ENCODE measurements around the gene MEGF6.

Gene MEGF6

DNA sequence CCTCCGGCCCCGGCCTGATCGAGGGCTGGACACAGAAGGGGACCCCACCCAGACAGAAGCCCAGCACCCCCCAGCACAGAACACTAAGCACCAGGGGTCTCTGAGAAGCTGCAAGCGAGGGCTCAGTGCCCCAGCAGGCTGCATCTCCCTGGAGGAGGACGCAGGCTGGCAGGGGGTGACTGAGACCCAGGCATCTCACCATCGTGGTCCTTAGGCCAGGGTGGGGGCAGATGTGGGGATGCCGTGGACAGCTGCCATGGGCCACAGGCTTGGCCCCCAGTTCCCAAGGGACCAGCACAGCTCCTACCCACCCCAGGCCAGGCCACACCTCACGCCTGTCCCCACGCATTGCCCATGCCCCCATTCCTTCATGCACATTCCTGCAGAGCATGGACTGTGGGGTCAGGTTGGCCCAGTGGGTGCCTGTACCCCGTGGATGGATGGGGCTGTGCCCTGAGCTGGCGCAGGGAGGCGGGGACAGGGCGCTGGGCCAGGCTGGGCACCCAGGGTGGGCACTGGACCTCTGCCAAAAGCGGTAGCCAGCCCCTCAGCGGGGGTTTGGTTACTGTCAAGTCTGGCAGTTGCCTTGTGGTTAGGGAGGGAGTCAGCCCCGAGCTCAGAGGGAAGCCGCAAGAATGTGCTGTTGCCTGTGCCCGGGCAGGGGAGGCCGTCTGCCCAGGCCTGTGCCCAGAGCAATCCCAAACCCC is 95.4 kb downstream of the MEGF6 start:
- H3K4me3 Mint-ChIP-seq: no peak overlapping the region
- no peaks in the 10 kb centered on the region for H3K27me3 Mint-ChIP-seq (ENCODE audit: low read depth)
- no peaks in the 10 kb centered on the region for H3K9me3 Mint-ChIP-seq
- DNase-seq (ENCODE audit: low spot score): no peak
- no peaks in the 10 kb centered on the region for H3K4me1 Mint-ChIP-seq (ENCODE audit: low read depth)
- no peak overlapping the region for H3K27ac Mint-ChIP-seq
- H3K36me3 Mint-ChIP-seq (ENCODE audit: low read depth): no peaks in the 10 kb centered on the region

DNA sequence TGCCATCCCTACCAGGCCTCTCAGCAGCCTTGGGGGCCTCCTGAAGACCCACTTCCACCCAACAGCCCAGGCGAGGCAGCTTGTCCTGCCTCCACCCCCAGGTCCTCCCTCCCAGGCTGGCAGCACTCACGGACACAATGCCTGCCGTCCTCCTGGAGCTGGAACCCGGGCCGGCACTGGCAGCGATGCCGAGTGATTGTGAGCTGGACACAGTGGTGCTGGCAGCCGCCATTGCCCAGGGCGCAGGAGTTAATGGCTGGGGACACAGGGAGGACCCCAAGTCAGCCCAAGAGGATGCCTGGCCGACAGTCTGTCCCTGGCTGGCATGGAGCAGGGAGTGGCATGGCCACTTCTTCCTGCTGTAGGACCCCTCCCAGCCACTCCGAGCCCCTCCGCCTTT is 96.0 kb downstream of the MEGF6 start:
- no peaks in the 10 kb centered on the region for H3K9me3 Mint-ChIP-seq
- no peak for DNase-seq (ENCODE audit: low spot score)
- H3K27me3 Mint-ChIP-seq (ENCODE audit: low read depth): no peaks in the 10 kb centered on the region
- no peak overlapping the region for H3K4me3 Mint-ChIP-seq
- H3K4me1 Mint-ChIP-seq (ENCODE audit: low read depth): no peaks in the 10 kb centered on the region
- H3K36me3 Mint-ChIP-seq (ENCODE audit: low read depth): no peaks in the 10 kb centered on the region
- H3K27ac Mint-ChIP-seq: no peak overlapping the region

DNA sequence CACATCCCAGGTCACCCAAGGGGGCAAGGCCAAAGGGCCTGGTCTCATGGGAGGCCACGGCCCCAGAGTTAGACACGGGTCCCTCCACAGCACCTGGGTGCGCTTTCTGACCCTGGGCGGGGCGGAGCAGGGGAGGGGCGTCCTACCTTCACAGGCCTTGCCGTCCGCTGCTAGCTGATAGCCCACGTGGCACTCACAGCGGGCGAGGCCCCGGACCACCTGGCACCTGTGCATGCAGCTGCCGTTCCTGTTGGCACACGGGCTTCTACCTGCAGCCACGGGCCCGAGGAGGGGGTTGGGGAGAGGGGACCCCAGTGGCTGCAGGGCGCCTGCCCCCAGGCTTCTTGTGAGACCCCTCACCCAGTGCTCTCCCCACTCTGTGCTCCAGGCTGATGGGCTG is 96.9 kb downstream of the MEGF6 start:
- no peak overlapping the region for H3K4me3 Mint-ChIP-seq
- no peak overlapping the region for H3K27ac Mint-ChIP-seq
- no peak for DNase-seq (ENCODE audit: low spot score)
- H3K9me3 Mint-ChIP-seq: no peaks in the 10 kb centered on the region
- no peaks in the 10 kb centered on the region for H3K36me3 Mint-ChIP-seq (ENCODE audit: low read depth)
- H3K27me3 Mint-ChIP-seq (ENCODE audit: low read depth): no peaks in the 10 kb centered on the region
- H3K4me1 Mint-ChIP-seq (ENCODE audit: low read depth): no peaks in the 10 kb centered on the region

DNA sequence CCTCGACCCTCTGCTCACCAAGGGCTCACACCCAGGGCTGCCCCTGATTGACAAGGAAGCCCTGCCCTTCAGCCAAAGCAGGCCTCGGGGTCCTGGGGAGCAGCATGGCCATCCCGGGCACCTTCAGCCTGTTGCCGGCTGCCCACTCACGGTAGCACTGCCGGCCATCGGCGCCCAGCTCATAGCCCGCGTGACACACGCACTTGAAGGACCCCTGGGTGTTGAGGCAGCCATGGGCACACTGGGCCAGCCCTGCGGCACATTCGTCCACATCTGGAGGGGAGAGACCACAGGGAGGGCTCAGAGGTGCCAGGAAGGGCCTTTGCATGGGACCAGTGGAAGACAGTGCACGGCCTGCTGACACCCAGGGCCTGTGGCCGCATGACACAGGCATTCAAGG is 99.5 kb downstream of the MEGF6 start:
- Mint-ChIP-seq H3K9me3 (no peaks in the 10 kb centered on the region), H3K27ac (no peak overlapping the region), H3K27me3 (ENCODE audit: low read depth) (no peaks in the 10 kb centered on the region), H3K36me3 (ENCODE audit: low read depth) (no peaks in the 10 kb centered on the region), H3K4me3 (no peak overlapping the region), H3K4me1 (ENCODE audit: low read depth) (no peaks in the 10 kb centered on the region)
- DNase-seq (ENCODE audit: low spot score): no peak

DNA sequence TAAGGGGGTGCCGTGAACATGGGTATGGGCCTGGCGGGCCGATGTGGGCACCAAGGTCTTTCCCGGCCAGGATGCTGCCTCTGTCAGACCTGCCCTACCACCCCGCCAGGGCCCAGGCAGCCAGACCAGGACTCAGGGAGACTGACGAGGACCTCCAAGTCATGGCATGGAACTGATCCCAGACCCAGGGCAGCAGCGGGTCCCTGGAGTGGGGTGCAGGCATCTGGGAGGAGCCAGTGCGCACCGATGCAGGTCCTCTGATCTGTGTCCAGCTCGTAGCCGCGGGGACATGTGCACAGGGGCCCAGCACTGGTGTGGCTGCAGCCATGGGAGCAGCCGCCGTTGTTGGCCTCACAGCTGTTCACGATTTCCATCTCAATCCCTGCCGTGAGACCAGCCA is 100.0 kb downstream of the MEGF6 start:
- no peaks in the 10 kb centered on the region for H3K9me3 Mint-ChIP-seq
- DNase-seq (ENCODE audit: low spot score): no peak
- H3K36me3 Mint-ChIP-seq (ENCODE audit: low read depth): no peaks in the 10 kb centered on the region
- no peaks in the 10 kb centered on the region for H3K4me1 Mint-ChIP-seq (ENCODE audit: low read depth)
- H3K27ac Mint-ChIP-seq: no peak overlapping the region
- no peaks in the 10 kb centered on the region for H3K27me3 Mint-ChIP-seq (ENCODE audit: low read depth)
- H3K4me3 Mint-ChIP-seq: no peak overlapping the region

DNA sequence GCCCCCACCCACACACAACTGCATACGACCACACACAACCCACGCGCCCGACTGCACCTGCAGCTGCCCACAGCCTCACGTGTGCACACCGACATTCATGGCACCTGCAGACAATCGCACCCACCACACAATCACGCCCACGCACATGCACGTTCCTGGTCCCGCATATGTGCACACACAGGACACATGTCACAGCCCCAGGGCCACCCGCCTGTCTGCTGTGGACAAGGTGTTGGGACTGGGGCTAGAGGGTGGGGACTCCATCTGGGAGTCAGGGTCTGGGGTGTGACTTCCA is 100.4 kb downstream of the MEGF6 start:
- Mint-ChIP-seq H3K27ac (no peak overlapping the region), H3K4me3 (no peak overlapping the region), H3K36me3 (ENCODE audit: low read depth) (no peaks in the 10 kb centered on the region), H3K27me3 (ENCODE audit: low read depth) (no peaks in the 10 kb centered on the region), H3K9me3 (no peaks in the 10 kb centered on the region), H3K4me1 (ENCODE audit: low read depth) (no peaks in the 10 kb centered on the region)
- DNase-seq (ENCODE audit: low spot score): no peak

DNA sequence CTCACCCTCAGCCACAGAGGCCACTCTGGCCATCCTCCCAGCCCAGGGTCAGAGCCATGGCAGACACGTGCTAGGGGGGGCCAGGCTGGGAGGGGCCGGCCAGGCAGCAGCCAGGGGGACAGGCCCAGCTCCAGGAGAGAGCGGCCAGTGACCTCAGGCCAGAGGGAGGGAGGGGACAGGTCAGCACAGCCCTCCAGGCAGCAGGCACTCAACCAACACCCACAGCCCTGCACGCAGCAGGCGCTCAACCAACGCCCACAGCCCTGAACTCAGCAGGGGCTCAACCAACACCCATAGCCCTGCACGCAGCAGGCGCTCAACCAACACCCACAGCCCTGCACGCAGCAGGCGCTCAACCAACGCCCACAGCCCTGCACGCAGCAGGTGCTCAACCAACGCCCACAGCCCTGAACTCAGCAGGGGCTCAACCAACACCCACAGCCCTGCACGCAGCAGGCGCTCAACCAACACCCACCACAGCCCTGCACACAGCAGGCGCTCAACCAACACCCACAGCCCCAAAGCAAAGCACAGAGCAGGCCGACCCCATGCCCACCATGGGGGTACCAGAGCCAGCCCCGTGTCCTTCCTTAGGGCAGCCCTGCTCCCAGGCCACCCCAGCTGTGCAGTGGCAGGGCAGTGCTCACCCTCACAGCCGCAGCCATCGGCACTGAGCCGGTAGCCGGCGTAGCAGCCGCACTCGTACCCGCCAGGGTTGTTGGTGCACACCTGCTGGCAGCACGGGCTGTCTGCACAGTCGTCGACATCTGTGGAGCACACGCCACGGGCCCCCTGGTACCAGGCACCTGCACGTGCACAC is 101.0 kb downstream of the MEGF6 start:
- no peak for DNase-seq (ENCODE audit: low spot score)
- Mint-ChIP-seq H3K36me3 (ENCODE audit: low read depth) (no peaks in the 10 kb centered on the region), H3K27me3 (ENCODE audit: low read depth) (no peaks in the 10 kb centered on the region), H3K4me3 (no peak overlapping the region), H3K27ac (no peak overlapping the region), H3K4me1 (ENCODE audit: low read depth) (no peaks in the 10 kb centered on the region), H3K9me3 (no peaks in the 10 kb centered on the region)

DNA sequence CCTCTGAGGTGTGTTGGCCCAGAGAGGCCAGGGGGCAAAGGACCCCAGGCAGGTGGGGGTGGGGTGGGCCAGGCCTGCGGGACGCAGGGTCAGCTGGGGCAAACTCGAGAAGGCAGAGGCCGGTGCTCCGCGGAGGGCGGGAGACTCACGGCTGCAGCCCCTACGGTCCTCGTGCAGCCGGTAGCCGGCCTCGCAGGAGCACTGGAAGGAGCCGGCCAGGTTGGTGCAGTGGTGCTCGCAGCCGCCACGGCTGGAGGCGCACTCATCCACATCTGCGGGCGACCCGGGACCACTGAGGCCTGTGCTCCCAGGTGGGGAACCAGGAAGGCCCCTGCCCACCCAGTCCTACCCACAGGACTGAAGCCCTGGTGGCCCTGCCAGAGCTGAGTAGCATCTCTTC is 101.6 kb downstream of the MEGF6 start:
- Mint-ChIP-seq H3K9me3 (no peaks in the 10 kb centered on the region), H3K4me1 (ENCODE audit: low read depth) (no peaks in the 10 kb centered on the region), H3K27me3 (ENCODE audit: low read depth) (no peaks in the 10 kb centered on the region), H3K36me3 (ENCODE audit: low read depth) (no peaks in the 10 kb centered on the region), H3K4me3 (no peak overlapping the region), H3K27ac (no peak overlapping the region)
- no peak for DNase-seq (ENCODE audit: low spot score)

DNA sequence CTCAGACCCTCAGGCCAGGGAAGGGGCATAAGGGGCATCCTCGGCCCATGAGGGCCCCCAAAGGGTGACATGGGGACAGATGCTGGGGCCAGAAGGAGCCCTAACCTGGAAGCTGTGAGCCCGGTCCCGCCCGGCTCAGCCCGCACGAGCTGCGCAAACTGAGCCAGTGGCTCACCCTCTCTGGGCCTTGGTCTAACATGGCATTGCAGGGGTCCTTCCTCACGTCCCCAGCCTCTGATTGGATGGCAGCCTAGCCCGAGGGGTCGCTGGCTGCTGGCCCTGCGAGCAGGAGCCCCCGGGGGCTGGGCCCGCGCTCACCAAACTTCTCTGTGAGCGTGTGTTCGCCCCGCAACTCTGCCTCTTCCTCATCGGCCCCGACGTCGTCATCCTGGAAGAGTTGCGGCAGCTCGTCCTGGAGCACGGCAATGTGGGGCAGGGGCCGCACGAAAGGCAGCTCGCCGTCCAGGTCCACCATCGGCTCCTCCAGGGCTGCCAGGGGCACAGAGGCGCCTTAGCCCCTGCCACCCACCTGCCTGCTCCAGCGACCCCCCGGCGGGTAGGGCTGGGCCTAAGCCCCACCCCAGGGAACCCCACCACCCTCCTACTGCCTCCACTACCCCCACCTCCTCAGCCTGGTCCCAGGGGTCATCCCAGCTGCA is 102.4 kb downstream of the MEGF6 start:
- Mint-ChIP-seq H3K27ac (no peak overlapping the region), H3K4me1 (ENCODE audit: low read depth) (no peaks in the 10 kb centered on the region), H3K36me3 (ENCODE audit: low read depth) (no peaks in the 10 kb centered on the region), H3K9me3 (no peaks in the 10 kb centered on the region), H3K27me3 (ENCODE audit: low read depth) (no peaks in the 10 kb centered on the region), H3K4me3 (no peak overlapping the region)
- DNase-seq (ENCODE audit: low spot score): no peak

DNA sequence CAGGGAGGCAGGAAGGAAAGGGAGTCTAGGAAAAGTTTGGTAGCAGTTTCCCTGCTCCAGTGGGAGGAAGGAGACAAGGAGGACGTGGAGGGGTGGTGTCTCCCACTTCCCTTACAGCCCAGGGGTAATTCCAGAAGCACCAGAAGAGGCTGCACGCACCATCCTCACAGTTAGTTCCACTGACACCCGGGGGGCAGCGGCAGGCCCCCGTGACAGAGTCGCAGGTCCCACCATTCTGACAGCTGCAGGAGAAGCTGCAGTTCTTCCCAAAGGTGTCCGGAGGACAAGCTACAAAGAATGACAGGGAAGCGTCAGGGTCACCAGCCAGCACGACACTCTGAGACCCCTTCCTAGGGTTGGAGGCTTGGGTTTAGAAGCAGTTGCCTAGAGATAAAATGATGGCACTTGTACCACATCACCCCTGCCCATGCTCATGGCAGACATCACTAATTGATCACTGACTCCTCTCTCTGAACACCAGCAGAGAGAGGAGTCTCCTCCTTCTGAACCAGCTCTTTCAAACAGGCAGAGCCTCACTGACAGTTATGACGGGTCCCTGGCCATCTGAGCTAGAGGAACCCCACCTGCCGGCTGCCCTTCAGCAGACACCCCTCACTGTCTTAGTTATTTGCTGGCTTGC is 103.6 kb downstream of the MEGF6 start:
- H3K27ac Mint-ChIP-seq: no peak overlapping the region
- no peak overlapping the region for H3K4me3 Mint-ChIP-seq
- no peaks in the 10 kb centered on the region for H3K4me1 Mint-ChIP-seq (ENCODE audit: low read depth)
- no peak for DNase-seq (ENCODE audit: low spot score)
- H3K36me3 Mint-ChIP-seq (ENCODE audit: low read depth): no peaks in the 10 kb centered on the region
- H3K9me3 Mint-ChIP-seq: no peaks in the 10 kb centered on the region
- no peaks in the 10 kb centered on the region for H3K27me3 Mint-ChIP-seq (ENCODE audit: low read depth)

DNA sequence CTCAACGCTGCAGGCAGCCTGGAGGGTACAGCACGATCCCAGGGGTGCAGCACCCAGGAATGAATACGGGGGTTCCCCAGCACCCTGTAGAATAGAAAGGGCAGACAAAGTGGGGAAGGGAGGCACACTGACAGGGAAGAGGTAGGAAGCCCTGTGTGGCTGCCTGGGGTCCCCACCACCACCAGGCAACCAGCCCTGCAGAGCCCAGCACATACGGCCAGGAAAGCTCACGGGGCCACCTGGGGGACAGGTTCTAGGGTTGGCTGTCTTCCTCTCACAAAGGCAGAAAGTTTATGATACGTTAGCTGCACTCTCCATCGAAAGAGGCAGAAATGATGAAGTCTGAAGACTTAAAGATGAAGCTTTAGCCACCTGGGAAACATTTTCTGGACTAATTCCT is 104.4 kb downstream of the MEGF6 start:
- no peaks in the 10 kb centered on the region for H3K4me1 Mint-ChIP-seq (ENCODE audit: low read depth)
- DNase-seq (ENCODE audit: low spot score): no peak
- no peaks in the 10 kb centered on the region for H3K36me3 Mint-ChIP-seq (ENCODE audit: low read depth)
- H3K27ac Mint-ChIP-seq: no peak overlapping the region
- H3K27me3 Mint-ChIP-seq (ENCODE audit: low read depth): no peaks in the 10 kb centered on the region
- H3K4me3 Mint-ChIP-seq: no peak overlapping the region
- H3K9me3 Mint-ChIP-seq: no peaks in the 10 kb centered on the region

DNA sequence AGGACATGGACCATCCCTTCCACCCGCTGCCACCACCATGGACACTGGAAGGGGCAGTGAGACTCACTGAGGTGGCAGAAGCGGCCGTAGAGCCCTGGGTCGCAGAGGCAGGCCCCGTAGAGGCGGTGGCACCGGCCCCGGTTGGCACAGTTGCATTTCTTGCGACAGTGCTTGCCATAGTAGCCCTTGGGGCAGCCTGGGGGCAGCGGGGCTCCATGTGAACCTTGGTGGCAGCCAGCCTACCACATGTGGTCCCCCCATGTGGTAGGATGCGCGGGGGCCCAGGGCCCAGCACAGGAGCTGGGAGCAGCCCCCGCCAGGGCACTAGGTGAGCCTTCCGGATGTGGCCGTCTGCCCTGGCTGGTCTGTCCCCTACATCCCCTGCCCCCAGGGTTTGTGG is 105.3 kb downstream of the MEGF6 start:
- H3K4me3 Mint-ChIP-seq: no peak overlapping the region
- no peak for DNase-seq (ENCODE audit: low spot score)
- no peaks in the 10 kb centered on the region for H3K36me3 Mint-ChIP-seq (ENCODE audit: low read depth)
- H3K4me1 Mint-ChIP-seq (ENCODE audit: low read depth): no peaks in the 10 kb centered on the region
- H3K9me3 Mint-ChIP-seq: no peaks in the 10 kb centered on the region
- no peak overlapping the region for H3K27ac Mint-ChIP-seq
- no peaks in the 10 kb centered on the region for H3K27me3 Mint-ChIP-seq (ENCODE audit: low read depth)

DNA sequence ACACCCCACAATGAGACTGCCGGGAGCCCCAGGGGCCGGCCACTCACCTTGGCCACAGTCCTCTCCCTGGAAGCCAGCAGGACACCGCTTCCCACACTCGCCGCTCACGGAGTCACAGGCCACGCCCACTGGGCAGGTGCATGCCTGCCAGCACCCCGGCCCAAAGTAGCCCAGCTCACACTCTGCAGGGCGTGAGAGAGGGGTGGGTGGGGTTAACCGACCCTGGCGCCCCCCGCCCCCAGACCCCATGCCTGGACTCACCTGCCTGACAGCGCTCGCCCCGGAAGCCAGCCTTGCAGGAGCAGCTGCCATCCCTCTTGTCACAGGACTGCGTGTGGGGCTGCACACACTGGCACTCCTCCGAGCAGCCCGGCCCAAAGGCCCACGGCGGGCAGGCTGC is 106.1 kb downstream of the MEGF6 start:
- no peaks in the 10 kb centered on the region for H3K4me1 Mint-ChIP-seq (ENCODE audit: low read depth)
- no peak overlapping the region for H3K27ac Mint-ChIP-seq
- H3K4me3 Mint-ChIP-seq: no peak overlapping the region
- H3K27me3 Mint-ChIP-seq (ENCODE audit: low read depth): no peaks in the 10 kb centered on the region
- no peaks in the 10 kb centered on the region for H3K9me3 Mint-ChIP-seq
- no peaks in the 10 kb centered on the region for H3K36me3 Mint-ChIP-seq (ENCODE audit: low read depth)
- no peak for DNase-seq (ENCODE audit: low spot score)

DNA sequence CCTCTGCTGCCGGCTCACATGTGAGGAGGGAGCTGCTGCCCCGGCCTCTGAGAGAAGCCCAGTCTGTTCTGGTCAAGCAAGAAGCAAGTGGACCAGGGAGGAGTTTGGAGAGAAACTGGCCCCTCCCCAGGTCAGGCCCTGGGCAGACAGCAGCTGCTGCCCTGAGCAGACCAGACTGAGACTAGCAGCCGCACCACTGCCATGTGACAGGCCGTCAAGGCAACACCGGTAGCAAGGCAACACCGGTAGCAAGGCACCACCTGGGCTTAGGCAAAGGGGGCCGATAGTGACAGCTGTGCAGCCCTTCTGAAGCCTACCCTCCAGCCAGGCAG is 106.5 kb downstream of the MEGF6 start:
- H3K36me3 Mint-ChIP-seq (ENCODE audit: low read depth): no peaks in the 10 kb centered on the region
- H3K9me3 Mint-ChIP-seq: no peaks in the 10 kb centered on the region
- H3K4me3 Mint-ChIP-seq: no peak overlapping the region
- H3K27ac Mint-ChIP-seq: no peak overlapping the region
- H3K4me1 Mint-ChIP-seq (ENCODE audit: low read depth): no peaks in the 10 kb centered on the region
- no peaks in the 10 kb centered on the region for H3K27me3 Mint-ChIP-seq (ENCODE audit: low read depth)
- DNase-seq (ENCODE audit: low spot score): no peak
